Liver (tissue), 3 donors: ENCODE results near the gene TEK.

Source experiments
- FOXA1 ChIP-seq: IDR thresholded peaks from 2 replicates; pipeline ENCODE4 v1.6.1; 2016; ENCODE audit warnings: antibody characterized with exemption
- GABPA ChIP-seq, 2 donors: IDR thresholded peaks in 1 of 2; conservative IDR thresholded peaks in 1 of 2; 2 replicates each; pipeline ENCODE4 v1.6.1; 2016; ENCODE audit warnings: antibody characterized with exemption in 2 of 2, mild to moderate bottlenecking in 1 of 2, moderate library complexity in 1 of 2
- JUND ChIP-seq, 2 donors: IDR thresholded peaks; 2 replicates each; pipeline ENCODE4 v1.6.1; 2016; ENCODE audit warnings: antibody characterized with exemption in 2 of 2
- TAF1 ChIP-seq: conservative IDR thresholded peaks from 2 replicates; pipeline ENCODE4 v1.6.1; 2016; ENCODE audit warnings: antibody characterized with exemption, mild to moderate bottlenecking
- YY1 ChIP-seq: IDR thresholded peaks from 2 replicates; pipeline ENCODE4 v1.6.1; 2016; ENCODE audit warnings: antibody characterized with exemption, mild to moderate bottlenecking
- TF ChIP-seq, protein P1 (sequence below): fragments of 150-350 bp; IDR thresholded peaks from 2 replicates; pipeline ENCODE4 v1.5.1; 2017; ENCODE audit warnings: improper control_type of control experiment, low read depth, low read length; ENCODE audit not compliant: missing input control
- TF ChIP-seq, protein P2 (sequence below): IDR thresholded peaks from 2 replicates; pipeline ENCODE4 v1.6.1; 2016; ENCODE audit warnings: antibody characterized with exemption
- TF ChIP-seq, protein P3 (sequence below): IDR thresholded peaks from 2 replicates; pipeline ENCODE4 v1.6.1; 2016; ENCODE audit warnings: antibody characterized with exemption, mild to moderate bottlenecking
- TF ChIP-seq, protein P4 (sequence below): IDR thresholded peaks from 2 replicates; pipeline ENCODE4 v1.6.1; 2016; ENCODE audit warnings: antibody characterized with exemption
- TF ChIP-seq, protein P5 (sequence below): IDR thresholded peaks from 2 replicates; pipeline ENCODE4 v1.6.1; 2016; ENCODE audit warnings: antibody characterized with exemption
- donor health status: healthy.
- donor health status: healthy.

DNA sequence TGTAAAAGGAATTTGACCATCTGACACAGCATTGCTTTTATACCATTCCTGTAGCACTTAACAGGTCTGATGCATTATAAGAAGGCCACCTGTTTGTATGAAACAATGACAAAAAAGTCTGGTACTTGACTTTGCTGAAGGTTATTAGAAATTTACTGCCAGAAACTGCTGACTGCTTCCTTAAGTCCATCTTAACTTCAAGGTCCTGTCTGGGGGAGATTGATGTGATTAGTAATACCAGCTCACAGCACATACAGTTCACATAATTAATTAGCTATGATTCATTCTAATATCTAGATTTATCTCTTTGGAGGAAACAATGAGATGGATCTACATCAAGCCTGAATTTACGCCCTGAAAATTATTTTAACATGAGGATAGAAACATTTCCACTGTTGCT is 49.6 kb upstream of the TEK start:
- TF ChIP-seq TAF1 (no peak), YY1 (no peak), GABPA (IDR thresholded peaks at IDR 0.05 in 1 of 2, conservative IDR thresholded peaks at IDR 0.05 in 1 of 2) (no peak), JUND (IDR thresholded peaks at IDR 0.05) (no peak), FOXA1 (no peak)
- TF ChIP-seq, protein P1, sequence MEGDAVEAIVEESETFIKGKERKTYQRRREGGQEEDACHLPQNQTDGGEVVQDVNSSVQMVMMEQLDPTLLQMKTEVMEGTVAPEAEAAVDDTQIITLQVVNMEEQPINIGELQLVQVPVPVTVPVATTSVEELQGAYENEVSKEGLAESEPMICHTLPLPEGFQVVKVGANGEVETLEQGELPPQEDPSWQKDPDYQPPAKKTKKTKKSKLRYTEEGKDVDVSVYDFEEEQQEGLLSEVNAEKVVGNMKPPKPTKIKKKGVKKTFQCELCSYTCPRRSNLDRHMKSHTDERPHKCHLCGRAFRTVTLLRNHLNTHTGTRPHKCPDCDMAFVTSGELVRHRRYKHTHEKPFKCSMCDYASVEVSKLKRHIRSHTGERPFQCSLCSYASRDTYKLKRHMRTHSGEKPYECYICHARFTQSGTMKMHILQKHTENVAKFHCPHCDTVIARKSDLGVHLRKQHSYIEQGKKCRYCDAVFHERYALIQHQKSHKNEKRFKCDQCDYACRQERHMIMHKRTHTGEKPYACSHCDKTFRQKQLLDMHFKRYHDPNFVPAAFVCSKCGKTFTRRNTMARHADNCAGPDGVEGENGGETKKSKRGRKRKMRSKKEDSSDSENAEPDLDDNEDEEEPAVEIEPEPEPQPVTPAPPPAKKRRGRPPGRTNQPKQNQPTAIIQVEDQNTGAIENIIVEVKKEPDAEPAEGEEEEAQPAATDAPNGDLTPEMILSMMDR = no peak
- TF ChIP-seq, protein P2, sequence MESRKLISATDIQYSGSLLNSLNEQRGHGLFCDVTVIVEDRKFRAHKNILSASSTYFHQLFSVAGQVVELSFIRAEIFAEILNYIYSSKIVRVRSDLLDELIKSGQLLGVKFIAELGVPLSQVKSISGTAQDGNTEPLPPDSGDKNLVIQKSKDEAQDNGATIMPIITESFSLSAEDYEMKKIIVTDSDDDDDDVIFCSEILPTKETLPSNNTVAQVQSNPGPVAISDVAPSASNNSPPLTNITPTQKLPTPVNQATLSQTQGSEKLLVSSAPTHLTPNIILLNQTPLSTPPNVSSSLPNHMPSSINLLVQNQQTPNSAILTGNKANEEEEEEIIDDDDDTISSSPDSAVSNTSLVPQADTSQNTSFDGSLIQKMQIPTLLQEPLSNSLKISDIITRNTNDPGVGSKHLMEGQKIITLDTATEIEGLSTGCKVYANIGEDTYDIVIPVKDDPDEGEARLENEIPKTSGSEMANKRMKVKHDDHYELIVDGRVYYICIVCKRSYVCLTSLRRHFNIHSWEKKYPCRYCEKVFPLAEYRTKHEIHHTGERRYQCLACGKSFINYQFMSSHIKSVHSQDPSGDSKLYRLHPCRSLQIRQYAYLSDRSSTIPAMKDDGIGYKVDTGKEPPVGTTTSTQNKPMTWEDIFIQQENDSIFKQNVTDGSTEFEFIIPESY = no peak
- TF ChIP-seq, protein P3, sequence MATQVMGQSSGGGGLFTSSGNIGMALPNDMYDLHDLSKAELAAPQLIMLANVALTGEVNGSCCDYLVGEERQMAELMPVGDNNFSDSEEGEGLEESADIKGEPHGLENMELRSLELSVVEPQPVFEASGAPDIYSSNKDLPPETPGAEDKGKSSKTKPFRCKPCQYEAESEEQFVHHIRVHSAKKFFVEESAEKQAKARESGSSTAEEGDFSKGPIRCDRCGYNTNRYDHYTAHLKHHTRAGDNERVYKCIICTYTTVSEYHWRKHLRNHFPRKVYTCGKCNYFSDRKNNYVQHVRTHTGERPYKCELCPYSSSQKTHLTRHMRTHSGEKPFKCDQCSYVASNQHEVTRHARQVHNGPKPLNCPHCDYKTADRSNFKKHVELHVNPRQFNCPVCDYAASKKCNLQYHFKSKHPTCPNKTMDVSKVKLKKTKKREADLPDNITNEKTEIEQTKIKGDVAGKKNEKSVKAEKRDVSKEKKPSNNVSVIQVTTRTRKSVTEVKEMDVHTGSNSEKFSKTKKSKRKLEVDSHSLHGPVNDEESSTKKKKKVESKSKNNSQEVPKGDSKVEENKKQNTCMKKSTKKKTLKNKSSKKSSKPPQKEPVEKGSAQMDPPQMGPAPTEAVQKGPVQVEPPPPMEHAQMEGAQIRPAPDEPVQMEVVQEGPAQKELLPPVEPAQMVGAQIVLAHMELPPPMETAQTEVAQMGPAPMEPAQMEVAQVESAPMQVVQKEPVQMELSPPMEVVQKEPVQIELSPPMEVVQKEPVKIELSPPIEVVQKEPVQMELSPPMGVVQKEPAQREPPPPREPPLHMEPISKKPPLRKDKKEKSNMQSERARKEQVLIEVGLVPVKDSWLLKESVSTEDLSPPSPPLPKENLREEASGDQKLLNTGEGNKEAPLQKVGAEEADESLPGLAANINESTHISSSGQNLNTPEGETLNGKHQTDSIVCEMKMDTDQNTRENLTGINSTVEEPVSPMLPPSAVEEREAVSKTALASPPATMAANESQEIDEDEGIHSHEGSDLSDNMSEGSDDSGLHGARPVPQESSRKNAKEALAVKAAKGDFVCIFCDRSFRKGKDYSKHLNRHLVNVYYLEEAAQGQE = no peak
- TF ChIP-seq, protein P4, sequence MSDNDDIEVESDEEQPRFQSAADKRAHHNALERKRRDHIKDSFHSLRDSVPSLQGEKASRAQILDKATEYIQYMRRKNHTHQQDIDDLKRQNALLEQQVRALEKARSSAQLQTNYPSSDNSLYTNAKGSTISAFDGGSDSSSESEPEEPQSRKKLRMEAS = no peak
- TF ChIP-seq, protein P5, sequence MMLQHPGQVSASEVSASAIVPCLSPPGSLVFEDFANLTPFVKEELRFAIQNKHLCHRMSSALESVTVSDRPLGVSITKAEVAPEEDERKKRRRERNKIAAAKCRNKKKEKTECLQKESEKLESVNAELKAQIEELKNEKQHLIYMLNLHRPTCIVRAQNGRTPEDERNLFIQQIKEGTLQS = no peak
